HG02642 (cell line): Measurements from ENCODE around the gene CHST2.

Experiments
- ATAC-seq: cut with Tn5 transposase; IDR thresholded peaks from one replicate; pipeline ENCODE4 v1.9.1; 2021; ENCODE audit warnings: mild to moderate bottlenecking; ENCODE audit not compliant: unreplicated experiment, poor library complexity

CHST2 gene

DNA sequence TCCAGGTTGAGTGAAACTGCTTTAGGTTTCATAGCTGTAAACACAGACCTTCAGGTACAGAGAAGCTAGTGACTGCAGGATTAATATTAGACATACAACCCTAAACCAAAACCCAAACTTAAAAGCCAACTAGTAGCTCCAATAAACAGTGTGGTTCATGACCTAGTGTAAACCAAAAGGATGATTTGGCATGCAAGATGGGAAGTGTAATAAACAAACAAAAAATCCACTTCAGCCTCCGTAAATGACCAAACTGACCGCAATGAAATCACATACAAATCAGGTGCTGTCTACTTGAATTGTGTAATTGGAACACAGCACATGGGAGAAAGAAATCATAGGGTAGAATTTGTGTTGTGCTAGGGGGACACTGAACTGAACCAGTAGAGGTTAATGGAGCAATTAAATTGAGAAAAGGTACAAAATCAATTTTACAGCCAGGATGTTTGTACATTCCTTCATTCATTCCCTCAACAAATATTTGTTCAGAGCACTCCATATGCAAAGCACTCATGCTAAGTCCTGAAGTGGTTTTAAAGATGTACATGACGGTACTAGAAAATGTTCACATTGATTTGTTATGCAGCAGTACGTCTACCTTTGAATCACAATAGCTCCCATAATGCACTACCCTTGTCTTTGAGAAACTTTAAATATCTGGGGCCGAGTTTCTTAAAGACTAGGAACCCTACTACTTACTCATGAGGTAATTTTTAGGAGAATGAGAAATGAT lies 21.4 kb upstream of the CHST2 start:
- no peak for ATAC-seq

GRCh38 chr3:143099210-143099609 lies 20.4 kb upstream of the CHST2 start:
- no peak for ATAC-seq

DNA sequence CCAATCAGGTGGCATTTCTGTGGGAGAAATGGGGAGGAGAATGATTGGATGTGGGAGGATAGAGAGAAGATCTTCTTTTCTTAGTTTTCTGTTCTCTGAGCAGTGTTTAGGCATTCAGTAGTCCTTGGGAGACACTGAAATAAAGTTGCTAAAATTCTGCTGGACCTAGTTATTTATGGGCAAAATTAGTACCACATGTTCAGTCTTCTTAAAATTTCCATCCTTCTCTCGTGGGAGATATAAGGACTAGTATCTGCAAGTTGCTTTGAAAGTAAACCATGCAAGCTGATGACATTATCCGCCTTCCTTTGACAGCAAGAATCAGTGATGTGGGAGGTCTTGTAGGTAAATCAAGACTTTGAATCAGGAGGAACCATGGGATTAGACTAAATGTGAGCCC lies 19.9 kb upstream of the CHST2 start:
- ATAC-seq, result no peak

DNA sequence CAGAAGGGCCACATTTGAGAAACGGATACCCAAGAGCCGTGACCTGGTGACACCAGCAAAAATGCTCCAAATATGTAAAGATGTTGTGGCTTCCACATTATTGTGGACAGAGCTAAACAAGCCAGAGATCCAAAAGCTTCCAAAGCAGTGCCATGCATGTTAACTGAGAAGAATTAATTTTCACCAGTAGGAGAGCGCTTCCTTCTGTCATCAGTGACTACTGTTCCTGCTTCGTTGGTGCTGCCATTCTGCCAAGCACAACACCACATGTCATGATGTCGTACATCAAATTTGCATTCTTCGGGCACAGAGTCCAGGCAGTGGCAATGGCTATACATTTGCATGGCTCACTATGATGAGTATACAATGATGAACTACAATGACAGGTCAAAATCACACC lies 19.1 kb upstream of the CHST2 start:
- ATAC-seq, result no peak

DNA sequence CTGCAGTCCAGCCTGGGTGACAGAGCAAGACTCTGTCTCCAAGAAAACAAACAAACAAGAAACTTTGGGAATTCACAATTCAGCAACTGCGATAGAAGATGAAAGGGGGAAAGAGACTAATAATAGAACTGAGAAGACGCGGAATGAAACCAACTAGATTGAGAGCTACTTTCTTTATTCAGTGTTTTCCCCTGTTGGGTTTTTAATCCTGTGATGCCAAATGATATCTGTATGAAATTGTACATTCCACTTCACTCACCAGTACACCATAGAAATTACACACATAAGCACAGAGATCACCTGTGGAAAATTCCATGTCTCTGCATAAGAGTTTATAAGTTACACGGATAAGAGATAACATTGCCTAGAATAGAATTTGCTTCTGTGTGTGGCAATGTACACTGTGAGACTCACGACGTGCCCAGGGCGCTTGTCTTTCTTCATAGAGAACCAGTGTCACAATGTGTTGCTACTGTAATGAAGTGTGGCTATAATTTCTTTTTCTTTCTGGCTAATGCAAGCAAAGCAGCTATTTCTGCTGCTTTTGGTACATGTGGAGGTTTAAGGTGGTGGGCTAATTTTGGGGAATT lies 17.7 kb upstream of the CHST2 start:
- no peak for ATAC-seq

DNA sequence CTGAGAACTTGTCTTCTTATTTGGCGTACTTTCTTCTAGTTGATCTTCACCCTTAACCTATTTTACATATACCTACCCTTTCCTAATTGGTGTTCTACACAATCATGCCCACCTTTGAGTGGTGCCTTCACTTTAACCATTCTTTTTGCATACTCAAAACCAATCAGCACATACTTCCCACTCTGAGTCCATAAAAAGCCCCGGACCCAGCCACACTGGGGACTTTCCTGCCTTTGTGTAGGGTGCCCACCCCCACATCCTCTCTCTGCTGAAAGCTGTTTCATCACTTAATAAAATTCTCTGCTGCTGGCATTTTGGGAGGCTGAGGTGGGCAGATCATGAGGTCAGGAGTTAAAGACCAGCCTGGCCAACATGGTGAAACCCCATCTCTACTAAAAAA lies 15.9 kb upstream of the CHST2 start:
- peak; percentile 73 for ATAC-seq

- no peak for ATAC-seq
Observed at GRCh38 chr3:143105170-143105569, 14.4 kb upstream of the CHST2 start.

DNA sequence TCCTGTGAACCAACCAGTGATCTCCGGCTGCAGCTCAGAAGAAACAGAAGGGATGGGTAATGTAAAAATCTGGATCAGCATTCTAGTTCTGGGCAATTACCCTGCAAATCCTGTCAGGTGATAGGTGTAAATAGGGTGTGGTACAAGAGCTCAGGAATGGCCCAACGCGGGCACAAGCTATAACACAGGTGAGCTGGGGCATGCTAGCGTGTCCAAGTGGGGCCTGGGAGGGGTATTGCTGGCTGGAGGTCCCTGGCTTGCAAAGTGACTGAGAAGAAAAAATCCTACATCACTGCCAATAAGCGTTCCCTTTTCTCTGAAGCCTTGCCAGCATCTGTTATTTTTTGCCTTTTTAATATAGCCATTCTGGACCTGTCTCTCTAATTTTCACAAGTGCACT lies 9.7 kb upstream of the CHST2 start:
- ATAC-seq, result no peak

DNA sequence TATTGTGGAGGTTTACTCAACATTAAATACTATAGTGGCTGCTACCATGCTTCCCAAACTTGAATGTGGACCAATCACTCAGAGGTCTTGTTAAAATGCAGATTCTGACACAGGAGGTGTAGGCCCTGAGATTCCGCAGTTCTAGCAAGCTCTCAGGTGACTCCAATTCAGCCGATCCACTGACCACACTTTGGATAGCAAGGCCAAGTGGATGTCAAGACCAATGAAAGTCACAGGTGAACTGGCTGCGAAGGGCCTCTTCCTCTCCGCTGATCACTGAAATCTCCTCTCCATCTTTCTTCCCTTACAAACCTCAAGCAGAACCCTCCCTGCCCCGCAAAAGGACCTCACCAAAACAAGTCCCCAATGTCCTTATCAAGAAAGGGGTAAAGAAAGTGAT lies 9.2 kb upstream of the CHST2 start:
- ATAC-seq, result no peak

GRCh38 chr3:143118630-143119008 lies 952 bp upstream of the CHST2 start:
- no peak for ATAC-seq

DNA sequence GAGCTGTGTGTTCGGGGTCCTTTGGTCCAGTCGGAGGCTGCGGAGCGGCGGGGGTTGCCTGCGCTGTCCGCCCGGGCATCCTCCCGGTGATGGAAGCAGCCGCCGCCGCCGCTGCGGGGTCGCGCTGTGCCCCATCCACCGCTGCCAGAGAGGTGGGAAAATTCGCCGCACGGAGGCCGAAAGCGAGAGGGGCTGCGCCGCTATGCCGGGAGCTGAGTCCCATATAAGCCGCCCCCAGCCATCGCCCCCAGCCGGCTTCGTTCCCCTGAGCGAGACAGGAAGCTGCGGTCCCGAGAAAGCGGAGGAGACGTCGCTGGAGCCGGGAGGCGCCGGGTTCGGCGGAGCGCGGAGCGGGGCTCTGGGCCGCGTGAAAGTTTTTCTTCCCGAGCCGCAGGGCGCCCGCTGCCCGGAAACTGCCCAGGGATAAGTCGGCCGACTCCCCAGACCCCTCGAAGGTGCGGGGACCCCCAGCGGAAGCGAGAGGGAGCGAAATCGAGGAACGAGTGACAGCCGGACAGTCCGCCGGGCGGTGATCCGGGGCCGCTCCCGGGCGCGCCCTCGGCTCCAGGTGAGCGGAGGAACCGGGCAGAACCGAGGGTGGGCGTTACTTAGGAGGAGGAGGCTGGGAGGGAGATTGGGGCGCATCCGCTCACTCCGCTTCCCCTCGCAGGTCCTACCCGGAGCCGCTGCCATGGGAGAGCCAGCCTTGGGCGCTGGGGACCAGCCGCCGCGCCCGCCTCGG lies 574 bp downstream of the CHST2 start:
- ATAC-seq, result peak; percentile 14

- ATAC-seq, result peak; percentile 40
Observed at GRCh38 chr3:143120716-143121240, 1.2 kb downstream of the CHST2 start.

- peak; percentile 2 for ATAC-seq
Observed at GRCh38 chr3:143121241-143122088, 1.9 kb downstream of the CHST2 start.

DNA sequence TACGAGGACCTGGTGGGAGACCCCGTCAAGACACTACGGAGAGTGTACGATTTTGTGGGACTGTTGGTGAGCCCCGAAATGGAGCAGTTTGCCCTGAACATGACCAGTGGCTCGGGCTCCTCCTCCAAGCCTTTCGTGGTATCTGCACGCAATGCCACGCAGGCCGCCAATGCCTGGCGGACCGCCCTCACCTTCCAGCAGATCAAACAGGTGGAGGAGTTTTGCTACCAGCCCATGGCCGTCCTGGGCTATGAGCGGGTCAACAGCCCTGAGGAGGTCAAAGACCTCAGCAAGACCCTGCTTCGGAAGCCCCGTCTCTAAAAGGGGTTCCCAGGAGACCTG lies 2.5 kb downstream of the CHST2 start:
- no peak for ATAC-seq

GRCh38 chr3:143122608-143123352 lies 3.2 kb downstream of the CHST2 start:
- ATAC-seq, result no peak

DNA sequence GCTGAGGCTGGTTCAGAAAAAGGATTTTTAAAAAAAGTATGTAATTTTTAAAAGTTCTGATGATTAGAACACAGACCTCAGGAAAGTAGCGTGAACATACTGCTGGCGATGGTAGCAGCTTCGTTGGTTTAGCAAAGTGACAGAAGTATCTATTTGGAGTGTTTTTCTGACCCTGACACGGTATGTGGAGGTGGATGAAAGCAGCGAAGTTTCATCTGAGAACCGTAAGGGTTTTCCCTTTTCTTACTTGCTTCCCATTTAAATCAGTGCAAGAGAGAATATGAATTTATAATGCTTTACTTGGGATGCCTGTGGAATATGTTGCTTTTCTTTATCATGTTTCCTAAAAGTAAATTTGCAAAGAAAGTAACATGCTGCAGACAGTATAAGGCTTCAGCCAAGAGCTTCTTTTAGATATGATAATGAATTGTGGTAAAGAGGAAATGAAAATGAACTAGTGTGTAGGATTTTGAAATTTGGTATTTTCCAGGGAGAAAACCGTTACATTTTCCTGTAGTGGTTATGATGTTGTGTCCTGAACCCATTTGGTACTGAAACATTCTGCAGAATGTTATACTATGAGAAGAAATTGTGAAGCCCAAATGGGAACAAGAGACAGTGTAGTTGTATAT lies 3.9 kb downstream of the CHST2 start:
- ATAC-seq, result no peak

- no peak for ATAC-seq
Observed at GRCh38 chr3:143124601-143125520, 5.3 kb downstream of the CHST2 start.

DNA sequence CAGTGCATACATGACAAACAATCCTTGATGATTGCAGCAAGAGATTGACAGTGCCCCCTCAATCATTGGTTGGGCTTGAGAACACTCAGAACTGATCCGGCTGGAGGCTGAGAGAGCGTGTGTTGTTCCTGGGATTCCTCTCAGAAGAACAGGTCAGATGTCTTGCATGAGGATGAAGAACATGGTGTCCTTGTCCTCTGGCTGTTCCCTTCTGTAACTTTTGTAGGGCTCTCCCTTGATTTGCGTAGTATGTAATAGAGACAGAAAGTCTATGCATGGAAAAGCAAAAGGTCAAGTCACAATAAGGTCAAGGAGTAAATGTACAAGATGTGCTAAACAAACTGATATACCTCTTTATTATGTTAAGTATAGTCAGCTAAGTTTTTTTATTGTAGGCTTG lies 8.2 kb downstream of the CHST2 start:
- ATAC-seq, result no peak
